Breast epithelium (tissue), 4 donors: ENCODE data around the gene STXBP3. TPM values are rescaled to one million over a fixed set of nuclear protein-coding genes. Genes with fewer than 3 reads are reported as not detected.

ENCODE experiments used
- DNase-seq, 2 donors: peaks; one replicate each; pipeline ENCODE4 v3.0.0-alpha.2; 2019; ENCODE audit warnings: low spot score in 2 of 2
- H3K27ac ChIP-seq, 2 donors: fragments of 200-600 bp; sonication (generic) in 1 of 2; one replicate each; pipeline ENCODE4 v1.5.1; 2016 to 2019; ENCODE audit warnings: mild to moderate bottlenecking in 1 of 2
- H3K27me3 ChIP-seq, 2 donors: fragments of 200-600 bp; sonication (generic) in 1 of 2; one replicate each; pipeline versions ENCODE4 v1.5.1 to v1.6.0; 2017 to 2019; ENCODE audit warnings: control low read depth in 1 of 2, mild to moderate bottlenecking in 1 of 2
- H3K36me3 ChIP-seq: fragments of 200-600 bp; one replicate; pipeline ENCODE4 v1.5.1; 2019
- H3K4me1 ChIP-seq, 2 donors: fragments of 200-600 bp; sonication (generic); one replicate each; pipeline ENCODE4 v1.5.1; 2016 to 2019; ENCODE audit warnings: control low read depth in 1 of 2
- H3K4me3 ChIP-seq, 3 donors: fragments of 200-600 bp; sonication (generic); 1 replicate in 2 of 3; 2 replicates in 1 of 3; pipeline ENCODE4 v1.5.1; 2016 to 2019; ENCODE audit warnings: mild to moderate bottlenecking in 3 of 3, moderate library complexity in 2 of 3
- H3K9me3 ChIP-seq, 2 donors: fragments of 200-600 bp; sonication (generic) in 1 of 2; one replicate each; pipeline ENCODE4 v1.5.1; 2016 to 2019; ENCODE audit warnings: control low read depth in 1 of 2
- CTCF ChIP-seq, 3 donors: fragments of 450-650 bp; IDR thresholded peaks; one replicate each; pipeline ENCODE4 v1.5.1; 2016 to 2017; ENCODE audit warnings: antibody characterized with exemption in 3 of 3, mild to moderate bottlenecking in 3 of 3, moderate library complexity in 3 of 3
- POLR2A ChIP-seq: fragments of 450-650 bp; IDR thresholded peaks from one replicate; pipeline ENCODE4 v1.6.1; 2016; ENCODE audit warnings: antibody characterized with exemption, mild to moderate bottlenecking, moderate library complexity
- POLR2AphosphoS5 ChIP-seq, 3 donors: sonication (generic); formaldehyde crosslinking; IDR thresholded peaks; one replicate each; pipeline ENCODE4 v1.6.1; 2017; ENCODE audit warnings: antibody characterized with exemption in 3 of 3
- intact Hi-C: fragments of 100-400 bp; cut with DNase I; formaldehyde crosslinking; loops from one replicate; pipeline ENCODE4 v1.15.1; 2023; ENCODE audit warnings: low total_unique reads
- total RNA-seq, 3 donors: library from RNA; depleted of rRNA; stranded (reverse); fragments of >200 nt; gene quantifications; one replicate each; pipeline ENCODE4 v1.1.0, GENCODE V29; 2016

The STXBP3 gene
- total RNA-seq, 3 donors from 2014 or later = 62.6 to 127 (median 79.5) TPM

- Histone ChIP-seq H3K27ac (no peak overlapping the region), H3K4me3 (no peak overlapping the region), H3K4me1 (no peaks in the 10 kb centered on the region), H3K9me3 (no peaks in the 10 kb centered on the region), H3K36me3 (peaks cover 8% of the 10 kb centered on the region), H3K27me3 (no peaks in the 10 kb centered on the region)
- no peak for DNase-seq
- TF ChIP-seq POLR2AphosphoS5 (IDR thresholded peaks at IDR 0.05) (no peak), POLR2A (no peak), CTCF (IDR thresholded peaks at IDR 0.05) (no peak)
- intact Hi-C loops = no loop called here
These were observed 57.1 kb downstream of the STXBP3 start for GRCh38 chr1:108803548-108803947.

- TF ChIP-seq CTCF (IDR thresholded peaks at IDR 0.05) (no peak), POLR2AphosphoS5 (IDR thresholded peaks at IDR 0.05) (no peak), POLR2A (no peak)
- no peak for DNase-seq
- Histone ChIP-seq H3K27me3 (no peaks in the 10 kb centered on the region), H3K9me3 (no peaks in the 10 kb centered on the region), H3K27ac (no peak overlapping the region), H3K4me3 (no peak overlapping the region), H3K4me1 (no peaks in the 10 kb centered on the region), H3K36me3 (no peaks in the 10 kb centered on the region)
- intact Hi-C loops = no loop called here
These were observed 62.0 kb downstream of the STXBP3 start for GRCh38 chr1:108808438-108808837.

GRCh38 chr1:108811611-108812010, 65.1 kb downstream of the STXBP3 start:
- Histone ChIP-seq H3K4me3 (no peak overlapping the region), H3K36me3 (no peaks in the 10 kb centered on the region), H3K9me3 (no peaks in the 10 kb centered on the region), H3K27me3 (no peaks in the 10 kb centered on the region), H3K4me1 (no peaks in the 10 kb centered on the region), H3K27ac (no peak overlapping the region)
- intact Hi-C loops = loop anchor here (10.0 kb wide), 1 partner anchor 593 kb away; no protein-coding TSS in a partner anchor
- no peak for DNase-seq
- TF ChIP-seq POLR2A (no peak), CTCF (IDR thresholded peaks at IDR 0.05) (no peak), POLR2AphosphoS5 (IDR thresholded peaks at IDR 0.05) (no peak)

- intact Hi-C loops = loop anchor here (10.0 kb wide), 1 partner anchor 591 kb away; no protein-coding TSS in a partner anchor
- H3K27ac ChIP-seq = no peak overlapping the region
- TF ChIP-seq CTCF (IDR thresholded peaks at IDR 0.05) (no peak), POLR2AphosphoS5 (IDR thresholded peaks at IDR 0.05) (no peak), POLR2A (no peak)
- no peak overlapping the region for H3K4me3 ChIP-seq
- DNase-seq = no peak
- H3K9me3 ChIP-seq = no peaks in the 10 kb centered on the region
- no peaks in the 10 kb centered on the region for H3K27me3 ChIP-seq
- no peaks in the 10 kb centered on the region for H3K36me3 ChIP-seq
- no peaks in the 10 kb centered on the region for H3K4me1 ChIP-seq
These were observed 66.9 kb downstream of the STXBP3 start for GRCh38 chr1:108813326-108813725.

- intact Hi-C loops = loop anchor here (10.0 kb wide), 1 partner anchor 590 kb away; no protein-coding TSS in a partner anchor
- TF ChIP-seq CTCF (IDR thresholded peaks at IDR 0.05) (no peak), POLR2AphosphoS5 (IDR thresholded peaks at IDR 0.05) (no peak), POLR2A (no peak)
- no peak overlapping the region for H3K4me3 ChIP-seq
- no peaks in the 10 kb centered on the region for H3K27me3 ChIP-seq
- no peaks in the 10 kb centered on the region for H3K4me1 ChIP-seq
- no peak for DNase-seq
- peak overlapping the region in 1 of 2 donors; percentile 93 for H3K27ac ChIP-seq
- H3K36me3 ChIP-seq = no peaks in the 10 kb centered on the region
- H3K9me3 ChIP-seq = no peaks in the 10 kb centered on the region
These were observed 68.1 kb downstream of the STXBP3 start for GRCh38 chr1:108814343-108815125.
